HG03139 (cell line): ENCODE measurements around the gene LIF.
"Not testable (repeated sequence)": the region's sequence is repeated elsewhere in the genome, so short reads cannot be mapped to it uniquely, and the experiment has no call there.

ENCODE experiments used
- ATAC-seq: cut with Tn5 transposase; IDR thresholded peaks from one replicate; pipeline ENCODE4 v1.9.1; 2021; ENCODE audit not compliant: unreplicated experiment

LIF gene

DNA sequence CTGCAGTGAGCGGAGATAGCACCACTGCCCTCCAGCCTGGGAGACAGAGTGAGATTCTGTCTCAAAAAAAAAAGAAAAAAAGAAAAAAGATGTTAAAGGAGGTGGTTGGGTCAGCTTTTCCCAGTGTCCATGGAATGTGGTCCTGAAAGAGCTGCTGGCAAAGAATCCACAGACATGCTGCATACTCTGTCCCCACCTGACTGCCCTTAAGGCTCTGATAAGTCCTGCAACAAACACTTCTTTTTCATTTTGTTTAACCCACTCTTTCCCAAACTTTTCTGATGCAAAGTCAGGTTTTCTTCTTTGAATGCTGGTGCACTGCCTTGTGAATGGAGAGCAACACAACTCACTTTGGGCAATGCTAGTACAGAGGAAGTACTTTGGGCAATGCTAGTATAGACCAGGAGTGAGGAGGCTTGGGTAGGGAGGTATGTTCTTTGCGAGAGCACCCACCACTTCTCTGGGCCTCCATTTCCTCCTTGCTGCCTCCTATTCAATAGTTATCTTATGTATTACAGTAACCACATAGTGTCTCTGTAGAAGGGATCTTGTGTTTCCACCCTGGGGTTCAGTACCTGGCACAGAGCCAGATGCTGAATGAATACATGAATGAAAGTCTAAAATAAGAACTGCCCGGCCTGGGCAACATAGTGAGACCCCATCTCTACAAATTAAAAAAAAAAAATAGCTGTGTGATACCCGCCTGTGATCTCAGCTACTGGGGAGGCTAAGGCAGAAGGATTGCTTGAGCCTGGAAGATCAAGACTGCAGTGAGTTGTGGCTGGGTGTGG lies 18.9 kb downstream of the LIF start:
- no peak for ATAC-seq

GRCh38 chr22:30226192-30226832 lies 20.2 kb downstream of the LIF start:
- no peak for ATAC-seq

DNA sequence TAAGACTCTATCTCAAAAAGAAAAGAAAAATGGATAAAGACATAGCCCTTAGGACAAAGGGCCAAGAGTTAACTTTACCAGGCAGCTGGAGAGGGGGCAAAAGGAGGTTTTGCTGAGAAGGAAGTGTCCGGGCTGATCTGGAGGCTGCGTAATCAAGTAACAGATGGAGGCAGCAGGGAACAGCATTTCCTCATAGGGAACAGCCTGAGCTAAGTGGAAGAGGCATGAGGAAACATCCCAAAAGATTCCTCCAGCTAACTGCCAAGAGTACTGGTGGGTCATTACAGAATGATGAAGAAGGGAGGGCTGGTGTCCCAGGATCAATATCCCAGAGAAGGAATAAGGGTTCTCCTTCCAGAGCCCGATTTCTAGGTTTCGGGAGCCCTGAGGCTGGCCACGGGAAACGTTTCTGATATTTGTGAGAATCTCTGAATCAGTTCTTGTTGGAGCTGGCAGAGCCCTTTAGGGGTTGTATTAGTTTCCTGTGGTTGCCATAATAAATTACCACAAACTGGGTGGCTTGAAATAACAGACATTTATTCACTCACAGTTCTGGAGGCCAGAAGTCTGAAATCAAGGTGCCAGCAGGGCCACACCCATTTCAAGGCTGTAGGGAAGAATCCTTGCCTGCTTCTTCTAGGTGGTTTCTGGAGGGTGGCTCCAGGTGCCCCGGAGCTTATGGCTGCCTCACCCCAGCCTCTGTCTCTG lies 21.2 kb downstream of the LIF start:
- ATAC-seq = no peak

- no peak for ATAC-seq
These were observed 22.2 kb downstream of the LIF start for GRCh38 chr22:30224161-30224857.

DNA sequence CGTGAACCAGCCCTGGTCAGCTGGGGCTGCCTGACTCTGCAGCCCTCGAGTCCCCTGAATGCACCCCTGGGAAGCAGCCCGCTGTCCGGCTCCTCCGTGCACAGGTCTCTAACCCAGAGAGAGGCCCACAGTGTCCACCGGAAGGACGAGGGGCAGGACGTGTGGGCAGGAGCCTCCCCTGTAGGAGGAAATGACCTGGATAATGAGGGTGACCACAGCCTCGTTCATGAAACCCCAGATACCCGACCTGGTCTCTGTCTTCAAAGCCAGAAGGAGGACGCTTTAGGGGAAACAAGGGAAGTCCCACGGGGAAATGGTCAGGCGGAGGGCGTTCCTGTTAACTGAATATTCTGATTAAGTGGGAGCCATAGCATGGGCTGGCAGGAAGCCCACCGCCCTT lies 23.3 kb downstream of the LIF start:
- no peak for ATAC-seq

GRCh38 chr22:30222321-30222720 lies 24.2 kb downstream of the LIF start:
- ATAC-seq = no peak

DNA sequence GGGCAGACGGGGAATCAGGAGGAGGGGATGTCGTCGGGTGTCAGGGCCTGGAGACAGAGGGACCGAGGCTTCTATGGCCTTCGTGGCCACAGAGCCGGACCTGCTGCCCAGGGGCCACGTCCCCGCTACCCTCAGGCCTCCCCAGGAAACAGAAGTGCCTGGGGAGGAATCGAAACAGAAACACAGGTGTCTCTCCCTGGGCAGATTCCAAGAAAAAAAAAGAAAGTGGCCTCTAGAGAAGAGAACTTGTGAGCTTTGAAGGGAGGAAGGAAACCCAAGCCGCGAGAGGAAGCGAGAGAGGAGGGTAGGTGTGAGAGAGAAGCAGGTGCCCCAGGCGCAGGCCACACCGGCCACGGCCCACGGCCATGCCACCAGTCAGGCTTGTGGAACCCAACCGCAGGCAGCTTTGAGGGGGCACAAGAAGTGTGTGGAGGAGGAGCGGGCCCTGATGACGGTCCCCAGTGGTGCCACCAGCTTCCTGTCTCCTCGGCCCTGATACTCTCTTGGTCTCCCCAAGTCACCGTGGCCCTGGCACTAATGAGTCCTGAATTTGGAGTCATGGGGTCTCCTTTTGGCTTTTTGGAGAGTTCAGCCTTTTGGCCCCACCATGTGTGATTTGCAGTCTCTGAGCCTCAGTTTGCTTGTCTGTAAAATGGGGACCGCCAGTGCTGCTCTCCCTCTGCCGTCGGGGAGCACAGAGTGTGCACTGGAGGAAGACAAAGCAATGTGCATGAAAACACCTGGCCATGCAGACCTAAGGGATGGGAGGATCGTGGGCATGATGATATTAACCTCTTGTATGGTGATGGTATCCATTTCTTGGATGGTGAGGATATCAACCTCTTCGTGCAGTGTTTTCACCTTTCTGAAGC lies 25.2 kb downstream of the LIF start:
- no peak for ATAC-seq

DNA sequence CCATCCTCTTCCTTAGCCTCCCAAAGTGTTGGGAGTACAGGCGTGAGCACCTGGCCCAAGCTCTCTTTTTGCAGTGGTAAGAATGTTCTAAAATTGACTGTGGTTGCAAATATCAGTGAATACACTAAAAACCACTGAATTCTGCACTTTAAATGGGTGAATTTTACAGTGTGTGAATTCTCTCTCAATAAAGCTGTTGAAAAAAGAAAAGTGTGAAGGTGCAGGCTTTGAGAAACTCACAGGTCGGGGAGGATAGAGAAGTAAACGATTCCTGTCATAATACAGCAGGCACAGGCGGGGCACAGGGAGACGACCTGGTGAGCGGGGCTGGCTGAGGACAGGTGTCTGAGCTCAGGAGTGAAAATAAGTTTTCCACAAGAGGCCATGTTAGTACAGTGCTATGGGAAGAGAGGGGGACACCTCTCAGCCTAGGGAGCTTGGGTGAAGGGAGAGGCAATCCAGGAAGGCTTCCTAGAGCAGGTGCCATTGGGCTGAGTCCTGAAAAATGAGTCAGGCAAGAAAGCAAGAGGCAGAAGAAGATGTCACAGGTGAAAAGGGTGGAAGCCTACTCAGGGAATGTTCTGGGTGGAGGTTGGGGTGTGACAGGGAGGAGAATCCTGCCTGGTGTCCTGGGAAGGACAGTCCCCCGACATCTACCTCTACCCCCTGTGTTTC lies 26.1 kb downstream of the LIF start:
- no peak for ATAC-seq

DNA sequence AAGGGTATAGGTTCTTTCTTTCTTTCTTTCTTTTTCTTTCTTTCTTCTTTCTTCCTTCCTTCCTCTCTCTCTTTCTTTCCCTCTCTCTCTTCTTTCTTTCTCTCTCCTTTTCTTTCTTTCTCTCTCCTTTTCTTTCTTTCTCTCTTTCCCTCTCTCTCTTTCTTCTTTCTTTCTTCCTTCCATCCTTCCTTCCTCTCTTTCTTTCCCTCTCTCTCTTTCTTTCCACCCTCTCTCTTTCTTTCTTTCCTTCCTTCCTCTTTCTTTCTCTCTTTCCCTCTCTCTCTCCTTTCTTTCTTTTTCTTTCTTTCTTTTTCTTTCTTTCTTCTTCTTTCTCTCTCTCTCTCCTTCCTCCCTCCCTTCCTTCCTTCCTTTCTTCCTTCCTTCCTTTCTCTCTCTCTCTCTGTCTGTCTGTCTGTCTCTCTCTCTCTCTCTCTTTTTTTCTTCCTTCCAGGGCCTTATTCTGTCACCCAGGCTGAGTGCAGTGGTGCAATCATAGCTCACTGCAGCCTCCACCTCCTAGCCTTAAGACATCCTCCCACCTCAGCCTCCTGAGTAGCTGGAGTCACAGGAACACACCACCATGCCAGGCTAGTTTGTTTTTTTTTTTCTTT lies 26.8 kb downstream of the LIF start:
- no peak for ATAC-seq

DNA sequence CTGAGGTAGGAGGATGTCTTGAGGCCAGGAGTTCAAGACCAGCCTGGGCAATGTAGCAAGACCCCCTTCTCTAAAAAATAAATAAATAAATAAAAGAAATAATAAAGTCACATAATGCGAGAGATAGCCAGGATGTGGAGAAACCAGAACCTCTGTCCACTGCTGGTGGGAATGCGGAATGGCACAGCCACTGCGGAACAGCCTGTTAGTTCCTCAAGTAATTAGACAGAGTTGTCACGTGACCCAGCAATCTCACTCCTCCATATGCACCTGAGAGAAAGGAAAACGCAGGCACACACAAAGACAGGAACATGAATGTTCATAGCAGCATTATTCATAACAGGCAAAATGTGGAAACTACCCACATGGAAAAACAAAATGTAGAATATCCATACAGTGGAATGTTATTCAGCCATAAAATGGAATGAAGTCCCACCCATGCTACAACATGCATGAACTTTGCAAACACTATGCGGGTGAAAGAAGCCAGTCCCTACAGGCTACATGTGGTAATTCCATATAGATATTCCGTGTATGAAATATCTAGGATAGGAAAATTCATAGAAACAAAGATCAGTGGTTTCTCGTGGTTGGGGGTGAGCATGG lies 27.4 kb downstream of the LIF start:
- no peak for ATAC-seq

DNA sequence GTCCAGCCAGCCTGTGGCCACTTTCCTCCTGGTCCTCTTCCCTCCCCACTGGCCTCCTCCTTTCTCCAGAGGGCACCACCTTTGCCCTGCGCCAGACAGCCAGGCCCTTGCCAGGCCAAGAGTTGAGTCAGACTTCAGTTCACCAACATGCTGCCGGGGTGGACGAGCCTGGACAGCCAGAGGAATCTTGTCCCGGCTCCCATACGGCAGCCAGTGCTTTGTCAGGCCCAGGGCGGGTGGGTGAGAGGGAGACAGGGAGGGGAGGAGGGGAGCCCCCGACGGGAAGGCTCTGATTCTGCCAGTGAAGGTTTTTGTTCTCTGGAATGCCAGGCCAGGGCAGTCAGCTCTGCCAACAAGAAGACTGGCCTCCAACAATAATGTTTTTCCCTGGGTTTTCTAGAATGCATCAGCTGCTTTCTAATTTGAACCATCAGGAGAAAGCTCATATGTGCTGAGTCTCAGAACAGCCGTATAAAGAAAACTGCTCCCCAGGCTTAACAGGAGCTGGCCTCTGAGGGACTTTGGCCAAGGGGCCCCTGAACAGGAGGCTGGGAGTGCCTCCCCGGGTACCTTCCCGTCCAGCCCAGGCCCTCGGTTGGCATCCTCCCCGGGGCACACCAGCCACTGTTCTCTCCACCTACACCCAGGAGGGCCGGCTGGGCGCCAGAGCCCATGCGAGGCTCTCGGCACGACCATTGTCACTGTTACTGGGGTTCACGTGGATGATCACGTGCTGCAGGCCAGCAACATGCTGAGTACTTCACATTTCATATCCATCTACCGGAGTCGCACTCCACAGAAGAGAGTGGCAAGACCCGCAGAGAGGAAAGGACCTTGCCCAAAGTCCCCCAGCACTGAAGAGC lies 28.6 kb downstream of the LIF start:
- no peak for ATAC-seq

DNA sequence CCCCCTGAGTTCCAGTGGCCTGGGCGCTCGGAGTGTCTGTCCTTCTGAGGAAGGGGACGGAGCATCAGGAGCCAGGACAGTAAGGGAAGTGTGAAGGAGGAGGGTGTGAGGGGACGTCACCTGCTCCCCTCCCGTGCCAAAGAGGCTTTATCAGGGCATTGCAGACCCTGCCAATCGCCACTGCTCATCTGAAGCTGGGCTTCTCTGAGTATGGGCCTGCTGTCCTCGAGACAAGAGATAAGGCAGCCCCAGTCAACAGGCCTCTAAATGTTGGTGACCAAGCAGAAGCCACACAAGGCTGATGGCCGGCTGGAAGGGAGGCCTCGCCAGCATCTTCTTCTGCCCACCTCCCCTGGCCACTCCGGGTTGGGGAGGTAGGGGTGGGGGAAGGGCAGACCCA lies 29.8 kb downstream of the LIF start:
- ATAC-seq = no peak

DNA sequence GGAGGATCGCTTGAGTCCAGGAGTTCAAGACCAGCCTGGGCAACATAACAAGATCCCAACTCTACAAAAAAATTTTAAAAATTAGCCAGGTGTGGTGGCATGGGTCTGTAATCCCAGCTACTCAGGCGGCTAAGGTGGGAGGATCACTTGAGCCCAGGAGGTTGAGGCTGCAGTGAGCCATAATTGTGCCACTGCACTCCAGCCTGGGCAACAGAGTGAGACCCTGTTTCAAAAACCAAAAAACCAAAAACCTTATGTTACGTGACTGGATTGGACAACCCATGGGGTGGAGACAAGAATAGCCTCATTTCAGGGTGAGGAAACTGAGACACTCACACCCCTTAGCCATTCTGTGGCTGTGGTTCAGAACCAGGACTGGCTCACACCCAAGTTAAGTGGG lies 30.3 kb downstream of the LIF start:
- not testable (repeated sequence) for ATAC-seq

GRCh38 chr22:30214703-30215407 lies 31.7 kb downstream of the LIF start:
- no peak for ATAC-seq

GRCh38 chr22:30212996-30213441 lies 33.5 kb downstream of the LIF start:
- ATAC-seq = no peak

DNA sequence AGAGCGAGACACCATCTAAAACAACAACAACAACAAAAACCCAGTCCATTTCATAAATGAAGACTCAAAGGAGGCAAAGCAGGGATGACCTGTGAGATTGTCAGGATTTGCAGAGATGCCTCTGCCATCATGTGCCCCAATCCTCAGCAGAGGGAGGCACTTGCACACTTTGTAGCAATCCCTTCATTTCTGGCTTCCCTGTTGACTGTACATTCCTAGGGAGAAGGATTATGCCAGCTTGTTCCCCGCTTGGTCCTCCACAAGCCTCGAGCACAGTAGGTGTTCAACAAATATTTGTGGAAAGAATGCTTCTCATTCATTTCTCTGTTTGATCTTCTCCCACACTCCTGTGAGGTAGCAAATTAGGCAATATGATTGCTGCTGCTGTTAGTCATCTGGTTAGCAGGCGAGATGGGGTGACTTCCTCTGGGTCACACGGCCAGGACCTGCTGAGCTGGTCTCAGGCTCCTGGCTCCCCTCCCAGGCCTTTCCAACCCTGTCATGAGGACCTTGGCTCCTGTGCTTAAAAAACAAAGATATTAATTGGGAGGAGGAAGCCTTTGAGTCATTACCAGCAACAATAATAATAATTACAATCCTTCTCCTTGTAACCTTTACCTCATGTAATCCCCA lies 34.1 kb downstream of the LIF start:
- ATAC-seq = no peak
